Hematopoietic multipotent progenitor cell treated with erythropoietin and hydrocortisone succinate and interleukin-3 and kit ligand, for 4 days (in vitro differentiated cells): ENCODE measurements around the gene KLF1.
"Not testable (repeated sequence)": the region's sequence is repeated elsewhere in the genome, so short reads cannot be mapped to it uniquely, and the experiment has no call there.

Source experiments
- DNase-seq: peaks from one replicate; pipeline ENCODE4 v3.0.0-alpha.2; 2015

The KLF1 gene

GRCh38 chr19:12890787-12891552 is 4.0 kb upstream of the KLF1 start, which contains the start of gene GCDH:
GCDH (plus strand) TSS chr19:12891160; CDS start chr19:12891305, 145 bp downstream.
- peak; percentile 100 for DNase-seq

- not testable (repeated sequence) for DNase-seq
Measured at GRCh38 chr19:12890299-12890786, 3.3 kb upstream of the KLF1 start.

GRCh38 chr19:12888006-12888603 is 1.1 kb upstream of the KLF1 start:
- no peak for DNase-seq

GRCh38 chr19:12886651-12886968 is 391 bp downstream of the KLF1 start:
- DNase-seq, result peak; percentile 48

GRCh38 chr19:12885749-12886650 is 1.0 kb downstream of the KLF1 start:
- DNase-seq, result peak; percentile 95

GRCh38 chr19:12884926-12885748 is 1.9 kb downstream of the KLF1 start:
- peak; percentile 95 for DNase-seq

GRCh38 chr19:12884627-12884925 is 2.4 kb downstream of the KLF1 start:
- DNase-seq, result no peak

- no peak for DNase-seq
Measured at GRCh38 chr19:12884202-12884601, 2.8 kb downstream of the KLF1 start.

- DNase-seq, result no peak
Measured at GRCh38 chr19:12882589-12882988, 4.4 kb downstream of the KLF1 start.

GRCh38 chr19:12881172-12881808 is 5.7 kb downstream of the KLF1 start, which contains the start of gene DNASE2:
DNASE2 (minus strand) TSS chr19:12881449; CDS start chr19:12881375, 74 bp downstream.
- peak; percentile 98 for DNase-seq

GRCh38 chr19:12880551-12881171 is 6.3 kb downstream of the KLF1 start:
- peak; percentile 55 for DNase-seq

GRCh38 chr19:12875086-12875485 is 11.9 kb downstream of the KLF1 start:
- no peak for DNase-seq

- no peak for DNase-seq
Measured at GRCh38 chr19:12873891-12874745, 12.9 kb downstream of the KLF1 start.

GRCh38 chr19:12872941-12873890 is 13.8 kb downstream of the KLF1 start:
- peak; percentile 87 for DNase-seq

- peak; percentile 40 for DNase-seq
Measured at GRCh38 chr19:12872255-12872654, 14.7 kb downstream of the KLF1 start.

- DNase-seq, result no peak
Measured at GRCh38 chr19:12871681-12872080, 15.3 kb downstream of the KLF1 start.

- DNase-seq, result no peak
Measured at GRCh38 chr19:12868540-12869112, 18.4 kb downstream of the KLF1 start.

GRCh38 chr19:12867120-12868099 is 19.6 kb downstream of the KLF1 start:
- DNase-seq, result peak; percentile 90
